GM10266 (cell line): ENCODE results near the gene FARS2.
A peak's percentile ranks its signal among the peaks of the same experiment; 100 is the strongest.

ENCODE experiments used
- DNase-seq: peaks from one replicate; pipeline ENCODE4 v3.0.0; 2012; ENCODE audit errors: extremely low spot score
- CTCF ChIP-seq: IDR thresholded peaks from 2 replicates; pipeline ENCODE4 v1.5.1; 2012; ENCODE audit warnings: mild to moderate bottlenecking, low read depth; ENCODE audit not compliant: control insufficient read depth, insufficient read depth; ENCODE audit errors: missing control alignments

Gene FARS2

GRCh38 chr6:5260661-5261544, at the start of gene FARS2, which contains the start of gene LYRM4:
Gene FARS2 (plus strand): TSS chr6:5261513.
Gene LYRM4 (minus strand): TSS chr6:5260950. CDS start chr6:5260733, 217 bp downstream.
- DNase-seq: peak; percentile 93
- TF ChIP-seq CTCF: no peak

GRCh38 chr6:5213836-5214235, 47.5 kb upstream of the FARS2 start:
- no peak for DNase-seq
- TF ChIP-seq CTCF: no peak

- TF ChIP-seq CTCF: peak; percentile 70
- no peak for DNase-seq
These were observed 46.7 kb upstream of the FARS2 start for GRCh38 chr6:5214570-5215052.

- DNase-seq: no peak
These were observed 46.2 kb upstream of the FARS2 start for GRCh38 chr6:5215159-5215558.

GRCh38 chr6:5215799-5216198, 45.5 kb upstream of the FARS2 start:
- TF ChIP-seq CTCF: no peak
- DNase-seq: no peak

More at GRCh38 chr6:5215159-5215558, 46.2 kb upstream of the FARS2 start:
- no peak for TF ChIP-seq CTCF

- no peak for TF ChIP-seq CTCF
- no peak for DNase-seq
These were observed 44.0 kb upstream of the FARS2 start for GRCh38 chr6:5217356-5217755.

GRCh38 chr6:5219011-5219691, 42.2 kb upstream of the FARS2 start:
- DNase-seq: no peak
- no peak for TF ChIP-seq CTCF
